Lower leg skin (tissue), 3 donors: ENCODE measurements around the gene NTPCR.

ENCODE experiments used
- POLR2A ChIP-seq, 2 donors: fragments of 450-650 bp; IDR thresholded peaks; one replicate each; pipeline ENCODE4 v1.6.1; 2016 to 2017; ENCODE audit warnings: antibody characterized with exemption in 2 of 2, mild to moderate bottlenecking in 1 of 2, moderate library complexity in 1 of 2
- TF ChIP-seq, protein P1 (sequence below), 3 donors: fragments of 450-650 bp; IDR thresholded peaks; one replicate each; pipeline ENCODE4 v1.5.1; 2016; ENCODE audit warnings: antibody characterized with exemption in 3 of 3, mild to moderate bottlenecking in 3 of 3, moderate library complexity in 2 of 3

GRCh38 chr1:232925421-232926220, 24.8 kb upstream of the NTPCR start:
- TF ChIP-seq POLR2A (IDR thresholded peaks at IDR 0.05) = no peak
- TF ChIP-seq, protein P1, sequence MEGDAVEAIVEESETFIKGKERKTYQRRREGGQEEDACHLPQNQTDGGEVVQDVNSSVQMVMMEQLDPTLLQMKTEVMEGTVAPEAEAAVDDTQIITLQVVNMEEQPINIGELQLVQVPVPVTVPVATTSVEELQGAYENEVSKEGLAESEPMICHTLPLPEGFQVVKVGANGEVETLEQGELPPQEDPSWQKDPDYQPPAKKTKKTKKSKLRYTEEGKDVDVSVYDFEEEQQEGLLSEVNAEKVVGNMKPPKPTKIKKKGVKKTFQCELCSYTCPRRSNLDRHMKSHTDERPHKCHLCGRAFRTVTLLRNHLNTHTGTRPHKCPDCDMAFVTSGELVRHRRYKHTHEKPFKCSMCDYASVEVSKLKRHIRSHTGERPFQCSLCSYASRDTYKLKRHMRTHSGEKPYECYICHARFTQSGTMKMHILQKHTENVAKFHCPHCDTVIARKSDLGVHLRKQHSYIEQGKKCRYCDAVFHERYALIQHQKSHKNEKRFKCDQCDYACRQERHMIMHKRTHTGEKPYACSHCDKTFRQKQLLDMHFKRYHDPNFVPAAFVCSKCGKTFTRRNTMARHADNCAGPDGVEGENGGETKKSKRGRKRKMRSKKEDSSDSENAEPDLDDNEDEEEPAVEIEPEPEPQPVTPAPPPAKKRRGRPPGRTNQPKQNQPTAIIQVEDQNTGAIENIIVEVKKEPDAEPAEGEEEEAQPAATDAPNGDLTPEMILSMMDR (IDR thresholded peaks at IDR 0.05) = no peak
